ENCODE measurements around the gene LRP2. TPM values are rescaled to one million over a fixed set of nuclear protein-coding genes. Genes with fewer than 3 reads are reported as not detected.
"Not testable (repeated sequence)": the region's sequence is repeated elsewhere in the genome, so short reads cannot be mapped to it uniquely, and the experiment has no call there.

LRP2 gene
- total RNA-seq, 1 experiment from 2014 or later = not detected

GRCh38 chr2:169301596-169302335, 60.6 kb downstream of the LRP2 start:
- DNase-seq (ENCODE audit: low read depth) = no peak

GRCh38 chr2:169300636-169301530, 61.5 kb downstream of the LRP2 start:
- no peak for DNase-seq (ENCODE audit: low read depth)

- no peak for DNase-seq (ENCODE audit: low read depth)
Measured at GRCh38 chr2:169298007-169298406, 64.3 kb downstream of the LRP2 start.

GRCh38 chr2:169294001-169294675, 68.2 kb downstream of the LRP2 start:
- DNase-seq (ENCODE audit: low read depth) = peak; percentile 8

GRCh38 chr2:169291517-169291916, 70.8 kb downstream of the LRP2 start:
- peak; percentile 16 for DNase-seq (ENCODE audit: low read depth)

GRCh38 chr2:169290433-169290832, 71.9 kb downstream of the LRP2 start:
- DNase-seq (ENCODE audit: low read depth) = no peak

- DNase-seq (ENCODE audit: low read depth) = no peak
Measured at GRCh38 chr2:169287666-169288065, 74.7 kb downstream of the LRP2 start.

- no peak for DNase-seq (ENCODE audit: low read depth)
Measured at GRCh38 chr2:169286624-169287231, 75.6 kb downstream of the LRP2 start.

- DNase-seq (ENCODE audit: low read depth) = no peak
Measured at GRCh38 chr2:169285531-169286235, 76.7 kb downstream of the LRP2 start.

- no peak for DNase-seq (ENCODE audit: low read depth)
Measured at GRCh38 chr2:169280502-169280901, 81.8 kb downstream of the LRP2 start.

GRCh38 chr2:169275696-169276444, 86.5 kb downstream of the LRP2 start:
- peak; percentile 2 for DNase-seq (ENCODE audit: low read depth)

- no peak for DNase-seq (ENCODE audit: low read depth)
Measured at GRCh38 chr2:169272010-169272409, 90.3 kb downstream of the LRP2 start.

- not testable (repeated sequence) for DNase-seq (ENCODE audit: low read depth)
Measured at GRCh38 chr2:169270574-169270973, 91.8 kb downstream of the LRP2 start.

GRCh38 chr2:169265591-169265990, 96.7 kb downstream of the LRP2 start:
- no peak for DNase-seq (ENCODE audit: low read depth)

- DNase-seq (ENCODE audit: low read depth) = no peak
Measured at GRCh38 chr2:169260846-169261642, 101.3 kb downstream of the LRP2 start.

GRCh38 chr2:169260246-169260645, 102.1 kb downstream of the LRP2 start:
- no peak for DNase-seq (ENCODE audit: low read depth)

GRCh38 chr2:169259402-169259801, 102.9 kb downstream of the LRP2 start:
- no peak for DNase-seq (ENCODE audit: low read depth)

- DNase-seq (ENCODE audit: low read depth) = no peak
Measured at GRCh38 chr2:169258045-169258601, 104.2 kb downstream of the LRP2 start.

GRCh38 chr2:169254774-169255173, 107.6 kb downstream of the LRP2 start:
- no peak for DNase-seq (ENCODE audit: low read depth)

All from M059J (cell line).